PC-9 (cell line): ENCODE results near the gene RPTOR. TPM values are rescaled to one million over a fixed set of nuclear protein-coding genes. Genes with fewer than 3 reads are reported as not detected.

Experiments
- BruUV-seq: library from RNA; stranded (reverse); fragments of 400-500 nt; replicated peaks from 2 replicates; lab custom pipeline; 2021; lab: Mats Ljungman, UMichigan
- CTCF ChIA-PET: fragments of 300-600 bp; sonication (Branson Sonifier 250); formaldehyde crosslinking; loops from one replicate; lab custom pipeline; 2022; ENCODE audit warnings: antibody characterized with exemption; lab: Charles Lee
- POLR2A ChIA-PET: fragments of 300-600 bp; sonication (Branson Sonifier 250); formaldehyde crosslinking; loops from one replicate; lab custom pipeline; 2022; ENCODE audit warnings: antibody characterized with exemption; ENCODE audit not compliant: unreplicated experiment; lab: Charles Lee
- DNase-seq, 2 experiments: peaks; one replicate each; pipeline versions ENCODE4 v3.0.0 to v3.0.0-alpha.2; 2015 to 2022; ENCODE audit warnings: mixed read lengths in 1 of 2
- H2AFZ ChIP-seq: fragments of 200-600 bp; sonication (generic); 2 replicates; pipeline ENCODE4 v1.8.1; 2017; ENCODE audit warnings: antibody characterized with exemption
- H3F3A ChIP-seq: fragments of 200-600 bp; sonication (generic); 2 replicates; pipeline ENCODE4 v1.8.1; 2017; ENCODE audit warnings: antibody characterized with exemption, mild to moderate bottlenecking, low read depth; ENCODE audit not compliant: insufficient read depth
- H3K27ac ChIP-seq: fragments of 200-600 bp; sonication (generic); 2 replicates; pipeline ENCODE4 v1.6.1; 2016; ENCODE audit warnings: mixed run types
- H3K27me3 ChIP-seq: fragments of 200-600 bp; sonication (generic); 2 replicates; pipeline ENCODE4 v1.6.1; 2016; ENCODE audit warnings: low read depth, mixed run types; ENCODE audit not compliant: insufficient read depth
- H3K36me3 ChIP-seq: fragments of 200-600 bp; sonication (generic); 2 replicates; pipeline ENCODE4 v1.6.1; 2016; ENCODE audit warnings: low read depth, mixed run types
- H3K4me1 ChIP-seq: fragments of 200-600 bp; sonication (generic); replicated peaks from 2 replicates; pipeline ENCODE4 v1.6.1; 2016; ENCODE audit warnings: mixed run types; ENCODE audit not compliant: insufficient read depth
- H3K4me2 ChIP-seq: fragments of 200-600 bp; sonication (generic); 2 replicates; pipeline ENCODE4 v1.6.1; 2017; ENCODE audit warnings: mixed run types
- H3K4me3 ChIP-seq: fragments of 200-600 bp; sonication (generic); 2 replicates; pipeline ENCODE4 v1.6.1; 2016; ENCODE audit warnings: mixed run types
- H3K79me2 ChIP-seq: fragments of 200-600 bp; sonication (generic); 2 replicates; pipeline ENCODE4 v1.6.1; 2017; ENCODE audit warnings: low read depth, mixed run types
- H3K9me2 ChIP-seq: fragments of 200-600 bp; sonication (generic); 2 replicates; pipeline ENCODE4 v1.8.1; 2017; ENCODE audit warnings: mild to moderate bottlenecking; ENCODE audit not compliant: insufficient read depth
- H3K9me3 ChIP-seq: fragments of 200-600 bp; sonication (generic); 2 replicates; pipeline ENCODE4 v1.8.1; 2016; ENCODE audit warnings: low read depth; ENCODE audit not compliant: insufficient read depth
- H4K20me1 ChIP-seq: fragments of 200-600 bp; sonication (generic); 2 replicates; pipeline ENCODE4 v1.8.1; 2017; ENCODE audit not compliant: insufficient read depth
- CTCF ChIP-seq: fragments of 200-600 bp; sonication (generic); conservative IDR thresholded peaks from 2 replicates; pipeline ENCODE4 v1.6.1; 2017; ENCODE audit warnings: mixed run types, antibody characterized with exemption, mild to moderate bottlenecking, moderate library complexity
- EZH2 ChIP-seq: fragments of 200-600 bp; sonication (generic); IDR thresholded peaks from 2 replicates; pipeline ENCODE4 v1.8.0; 2017; ENCODE audit warnings: antibody characterized with exemption, low read depth
- intact Hi-C: fragments of 100-400 bp; cut with micrococcal nuclease; formaldehyde crosslinking; loops from one replicate; pipeline ENCODE4 v1.10.0; 2022; ENCODE audit not compliant: unreplicated experiment
- total RNA-seq: library from RNA; stranded (reverse); gene quantifications from 2 replicates; pipeline ENCODE4 v1.2.3, GENCODE V29; 2021

The RPTOR gene
- total RNA-seq, 1 experiment from 2014 or later = 50.8 TPM

GRCh38 chr17:80523956-80524712 is 20.5 kb upstream of the RPTOR start:
- H3K9me3 ChIP-seq = no peaks in the 10 kb centered on the region
- no peaks in the 10 kb centered on the region for H3K36me3 ChIP-seq
- H3K4me2 ChIP-seq = no peak overlapping the region
- no peak overlapping the region for H2AFZ ChIP-seq
- ChIA-PET POLR2A (no interaction called here), CTCF (no interaction called here)
- H3K9me2 ChIP-seq = no peaks in the 10 kb centered on the region
- no peaks in the 10 kb centered on the region for H3K27me3 ChIP-seq
- no peaks in the 10 kb centered on the region for H3K4me1 ChIP-seq
- no peak overlapping the region for H3K27ac ChIP-seq
- no peaks in the 10 kb centered on the region for H3F3A ChIP-seq
- no peaks in the 10 kb centered on the region for H4K20me1 ChIP-seq
- H3K4me3 ChIP-seq = no peak overlapping the region
- no TSS peak for BruUV-seq
- intact Hi-C loops = no loop called here
- no peaks in the 10 kb centered on the region for H3K79me2 ChIP-seq
- TF ChIP-seq EZH2 (no peak), CTCF (no peak)
- no peak for DNase-seq

GRCh38 chr17:80526116-80526910 is 18.3 kb upstream of the RPTOR start:
- BruUV-seq = no TSS peak

More at GRCh38 chr17:80526116-80526910, 18.3 kb upstream of the RPTOR start:
- Histone ChIP-seq H3K36me3 (no peaks in the 10 kb centered on the region), H3K4me3 (no peak overlapping the region), H3K9me3 (no peaks in the 10 kb centered on the region), H3K79me2 (no peaks in the 10 kb centered on the region), H3K4me1 (no peaks in the 10 kb centered on the region), H3K4me2 (no peak overlapping the region), H3K27ac (no peak overlapping the region), H2AFZ (no peak overlapping the region), H4K20me1 (no peaks in the 10 kb centered on the region), H3K27me3 (no peaks in the 10 kb centered on the region), H3F3A (no peaks in the 10 kb centered on the region), H3K9me2 (no peaks in the 10 kb centered on the region)
- TF ChIP-seq CTCF = no peak
- no peak for TF ChIP-seq EZH2
- CTCF ChIA-PET = no interaction called here
- intact Hi-C loops = no loop called here
- POLR2A ChIA-PET = interaction anchor here (0.6 kb wide), 1 partner anchor 43 kb away, joined by 19 read pairs; no protein-coding TSS in a partner anchor
- no peak for DNase-seq
